ENCODE results near the gene ARHGAP22.

GRCh38 chr10:48400850-48401220 lies 204.0 kb downstream of the ARHGAP22 start:
- TF ChIP-seq CTCF (IDR thresholded peaks at IDR 0.05) (no peak), EP300 (IDR thresholded peaks at IDR 0.05) (no peak), POLR2A (IDR thresholded peaks at IDR 0.05; ENCODE audit: low read depth) (no peak)
